ENCODE measurements around the gene OR51V1.

DNA sequence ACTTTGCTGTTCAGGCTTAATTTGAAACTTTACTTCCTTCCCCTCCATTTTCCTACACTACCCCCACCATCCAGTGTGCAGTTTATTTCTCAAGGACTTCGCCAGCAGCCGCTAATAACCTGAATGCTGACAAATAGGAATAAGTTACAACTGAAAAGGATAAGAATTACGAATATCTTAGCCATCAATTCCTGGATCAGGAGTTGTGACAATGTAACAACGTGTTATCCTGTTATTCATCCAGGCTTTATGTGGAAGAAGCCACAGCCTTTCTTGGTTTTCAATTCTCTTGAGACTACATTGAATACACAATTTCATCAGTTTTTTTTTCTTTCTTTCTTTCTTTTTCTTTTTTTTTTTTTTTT lies 43.3 kb upstream of the OR51V1 start:
- TF ChIP-seq CTCF (IDR thresholded peaks at IDR 0.05) (no peak), POLR2A (IDR thresholded peaks at IDR 0.05) (no peak)
